ENCODE results near the gene IL17RA.

Gene IL17RA

GRCh38 chr22:17084554-17085276 is at the start of gene IL17RA:
Gene IL17RA (plus strand): TSS chr22:17085000. CDS start chr22:17085092, 92 bp downstream.
- TF ChIP-seq, protein P1, sequence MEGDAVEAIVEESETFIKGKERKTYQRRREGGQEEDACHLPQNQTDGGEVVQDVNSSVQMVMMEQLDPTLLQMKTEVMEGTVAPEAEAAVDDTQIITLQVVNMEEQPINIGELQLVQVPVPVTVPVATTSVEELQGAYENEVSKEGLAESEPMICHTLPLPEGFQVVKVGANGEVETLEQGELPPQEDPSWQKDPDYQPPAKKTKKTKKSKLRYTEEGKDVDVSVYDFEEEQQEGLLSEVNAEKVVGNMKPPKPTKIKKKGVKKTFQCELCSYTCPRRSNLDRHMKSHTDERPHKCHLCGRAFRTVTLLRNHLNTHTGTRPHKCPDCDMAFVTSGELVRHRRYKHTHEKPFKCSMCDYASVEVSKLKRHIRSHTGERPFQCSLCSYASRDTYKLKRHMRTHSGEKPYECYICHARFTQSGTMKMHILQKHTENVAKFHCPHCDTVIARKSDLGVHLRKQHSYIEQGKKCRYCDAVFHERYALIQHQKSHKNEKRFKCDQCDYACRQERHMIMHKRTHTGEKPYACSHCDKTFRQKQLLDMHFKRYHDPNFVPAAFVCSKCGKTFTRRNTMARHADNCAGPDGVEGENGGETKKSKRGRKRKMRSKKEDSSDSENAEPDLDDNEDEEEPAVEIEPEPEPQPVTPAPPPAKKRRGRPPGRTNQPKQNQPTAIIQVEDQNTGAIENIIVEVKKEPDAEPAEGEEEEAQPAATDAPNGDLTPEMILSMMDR (conservative IDR thresholded peaks at IDR 0.05), result no peak
- TF ChIP-seq ZFX (IDR thresholded peaks at IDR 0.05), result no peak; the same call in 1 of the 2 replicates
- H3K27ac ChIP-seq, result peak within 1 kb of the TSS; percentile 87

GRCh38 chr22:17035246-17035645 is 49.6 kb upstream of the IL17RA start:
- H3K27ac ChIP-seq, result peak overlapping the region; percentile 89
- TF ChIP-seq ZFX (IDR thresholded peaks at IDR 0.05), result no peak
- TF ChIP-seq, protein P1 (conservative IDR thresholded peaks at IDR 0.05), result no peak

- peak overlapping the region; percentile 89 for H3K27ac ChIP-seq
Measured at GRCh38 chr22:17035976-17036841, 48.6 kb upstream of the IL17RA start.

DNA sequence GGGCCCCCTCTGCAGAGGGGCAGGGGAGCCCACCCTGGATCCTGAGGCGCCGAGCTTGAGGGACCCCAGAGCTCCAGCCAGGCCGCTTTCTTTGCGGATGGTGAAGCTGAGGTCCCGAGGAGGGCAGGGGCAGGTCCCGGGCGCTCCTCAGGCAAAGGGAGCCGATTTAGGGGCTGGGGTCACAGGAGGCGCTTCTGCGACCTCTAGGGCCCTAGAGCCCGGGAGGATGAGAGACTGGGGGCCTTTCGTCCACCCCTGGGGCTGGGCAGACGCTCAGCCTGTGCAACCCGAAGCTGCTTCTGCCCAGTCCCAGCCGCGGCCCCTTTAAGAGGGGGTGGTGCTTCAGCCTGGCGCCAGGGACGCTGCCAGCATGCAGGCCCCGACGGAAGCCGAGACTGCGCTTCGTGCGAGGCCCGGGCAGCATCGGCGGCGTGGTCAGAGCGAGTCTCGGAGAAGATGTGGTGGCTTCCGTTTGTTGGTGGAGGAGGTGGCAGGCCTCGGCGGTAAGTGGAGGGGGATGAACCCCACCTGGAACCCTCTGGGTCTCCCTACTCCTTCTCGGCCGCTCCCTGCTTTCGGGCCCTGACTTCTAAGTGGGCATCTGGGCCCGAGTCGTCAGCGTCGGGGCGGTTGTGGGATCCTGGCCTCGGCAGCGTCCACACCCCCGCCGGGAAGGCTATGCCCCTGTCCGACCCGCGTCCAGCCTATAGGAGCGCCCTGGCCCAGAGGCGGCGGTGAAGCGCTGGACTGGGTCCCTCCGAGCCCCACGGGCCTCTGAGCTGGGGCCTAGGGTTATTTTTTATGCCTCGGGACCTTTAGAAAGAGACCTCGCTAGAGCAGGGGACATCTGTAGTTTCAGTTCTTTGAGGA is 47.7 kb upstream of the IL17RA start:
- peak; percentile 86 for TF ChIP-seq ZFX (IDR thresholded peaks at IDR 0.05)
- H3K27ac ChIP-seq, result peak overlapping the region; percentile 89

DNA sequence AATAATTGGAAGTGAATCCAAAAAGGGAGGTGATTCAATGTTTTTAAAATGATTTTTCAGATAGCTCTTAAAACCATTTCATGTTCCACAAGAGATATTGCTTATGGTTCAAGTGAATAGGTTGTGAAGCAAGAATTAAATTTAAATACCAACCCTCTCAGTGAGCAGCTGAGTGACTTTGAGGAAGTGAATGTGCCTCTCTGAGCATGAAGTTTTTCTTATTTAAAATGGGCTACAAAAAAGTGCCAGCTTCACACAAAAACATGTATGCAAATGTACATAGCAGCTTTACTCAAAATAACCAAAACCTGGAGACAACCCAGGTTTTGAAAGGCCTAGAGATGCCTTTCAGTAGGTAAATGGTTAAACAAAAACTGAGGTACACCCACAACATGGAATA is 41.3 kb upstream of the IL17RA start:
- no peak for TF ChIP-seq ZFX (IDR thresholded peaks at IDR 0.05)
- TF ChIP-seq, protein P1 (conservative IDR thresholded peaks at IDR 0.05), result no peak
- H3K27ac ChIP-seq, result no peak overlapping the region

GRCh38 chr22:17046566-17047348 is 38.0 kb upstream of the IL17RA start:
- TF ChIP-seq, protein P1 (conservative IDR thresholded peaks at IDR 0.05), result no peak
- no peak for TF ChIP-seq ZFX (IDR thresholded peaks at IDR 0.05)
- no peak overlapping the region for H3K27ac ChIP-seq

DNA sequence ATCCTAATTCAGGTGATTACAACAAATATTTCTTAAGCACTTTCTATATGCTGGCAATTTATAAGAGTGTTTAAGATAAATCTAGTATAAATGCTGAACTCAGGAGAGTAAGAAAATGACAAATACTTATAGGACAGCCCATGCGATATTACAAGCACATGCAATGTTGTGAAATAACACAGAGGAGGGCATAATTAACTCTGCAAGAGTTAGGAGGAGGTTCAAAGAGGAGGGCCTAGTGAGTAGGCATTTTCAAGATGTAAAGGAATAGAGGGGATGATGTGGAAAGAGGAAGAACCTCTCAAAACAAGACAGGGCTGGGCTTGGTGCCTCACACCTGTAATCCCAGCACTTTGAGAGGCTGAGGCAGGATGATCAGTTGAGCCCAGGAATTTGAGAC is 37.1 kb upstream of the IL17RA start:
- TF ChIP-seq, protein P1 (conservative IDR thresholded peaks at IDR 0.05), result no peak
- no peak for TF ChIP-seq ZFX (IDR thresholded peaks at IDR 0.05)
- no peak overlapping the region for H3K27ac ChIP-seq

Measured in C4-2B (cell line).